HG02943 (cell line): Measurements from ENCODE around the gene LGR6.

Experiments
- ATAC-seq: cut with Tn5 transposase; IDR thresholded peaks from one replicate; pipeline ENCODE4 v1.9.1; 2021; ENCODE audit warnings: mild to moderate bottlenecking, low read depth, moderate library complexity; ENCODE audit not compliant: unreplicated experiment

The LGR6 gene

DNA sequence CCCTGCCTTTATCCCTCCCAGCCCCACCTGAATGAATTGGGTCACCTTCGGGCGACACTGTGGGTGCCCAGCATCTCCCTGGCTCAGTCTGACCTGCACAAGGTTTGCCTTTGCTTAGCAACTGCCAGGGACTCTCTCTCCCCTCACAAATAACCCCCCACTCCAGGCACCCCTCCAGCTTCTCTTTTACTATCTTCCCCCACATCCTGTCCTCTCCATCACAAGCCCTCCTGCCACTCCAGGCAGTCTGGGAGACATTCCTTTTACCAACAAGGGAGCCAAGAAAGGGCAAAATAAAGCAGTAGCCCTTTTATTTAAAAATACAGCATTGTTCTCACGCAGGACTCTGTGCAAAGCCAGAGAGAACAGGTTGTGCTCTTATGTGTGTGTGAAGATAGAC is 23.9 kb downstream of the LGR6 start:
- no peak for ATAC-seq

GRCh38 chr1:202217951-202218350 is 24.4 kb downstream of the LGR6 start:
- no peak for ATAC-seq

- ATAC-seq = no peak
Observed at GRCh38 chr1:202220733-202221132, 27.1 kb downstream of the LGR6 start.

DNA sequence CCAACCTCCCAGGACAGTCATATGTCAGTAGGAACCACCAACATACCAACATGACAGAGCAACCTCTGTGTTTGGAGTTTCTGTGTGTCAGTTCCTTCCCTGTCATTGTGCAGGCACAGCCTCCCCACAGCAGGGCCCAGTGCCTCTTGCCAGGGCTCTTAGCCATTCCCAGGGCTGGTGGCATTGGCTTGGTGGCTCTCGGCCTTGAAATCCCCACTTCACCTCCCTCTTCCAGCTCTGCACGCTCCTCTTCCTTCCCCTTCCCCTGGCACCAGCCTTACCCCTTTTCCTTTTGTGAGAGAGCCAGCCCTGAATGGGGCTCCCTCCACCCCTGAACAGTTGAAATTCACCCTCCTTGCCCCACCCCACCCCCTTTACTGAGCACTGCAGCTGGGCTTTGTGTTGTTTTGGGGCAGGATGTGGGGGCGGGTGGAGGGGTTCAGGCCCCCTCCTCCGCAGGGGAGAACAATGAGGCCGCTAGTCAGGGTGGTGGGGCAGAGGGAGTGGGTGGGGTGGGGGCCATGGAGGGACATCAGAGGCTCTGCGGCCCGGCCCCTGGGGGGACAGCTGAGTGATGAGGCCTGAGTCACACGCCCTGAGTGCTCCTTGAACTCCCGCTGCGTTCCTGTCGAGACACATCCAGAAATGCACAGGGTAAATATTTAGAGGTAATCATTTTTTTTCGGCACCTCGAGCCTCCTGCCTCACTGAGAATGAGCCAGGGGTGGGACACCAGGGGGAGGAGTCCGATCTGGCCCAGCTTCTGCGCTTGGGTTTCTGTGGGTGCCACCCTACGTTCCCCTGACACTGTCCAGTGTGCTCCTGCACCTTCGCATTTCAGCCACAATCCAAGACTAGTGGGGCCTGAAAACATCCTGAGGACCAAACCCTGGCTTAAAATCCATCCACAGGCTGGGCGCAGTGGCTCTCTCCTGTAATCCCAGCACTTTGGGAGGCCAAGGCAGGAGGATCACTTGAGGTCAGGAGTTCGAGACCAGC is 28.6 kb downstream of the LGR6 start:
- ATAC-seq = no peak

- ATAC-seq = no peak
Observed at GRCh38 chr1:202223121-202223860, 29.7 kb downstream of the LGR6 start.

- ATAC-seq = no peak
Observed at GRCh38 chr1:202224453-202224852, 30.9 kb downstream of the LGR6 start.

DNA sequence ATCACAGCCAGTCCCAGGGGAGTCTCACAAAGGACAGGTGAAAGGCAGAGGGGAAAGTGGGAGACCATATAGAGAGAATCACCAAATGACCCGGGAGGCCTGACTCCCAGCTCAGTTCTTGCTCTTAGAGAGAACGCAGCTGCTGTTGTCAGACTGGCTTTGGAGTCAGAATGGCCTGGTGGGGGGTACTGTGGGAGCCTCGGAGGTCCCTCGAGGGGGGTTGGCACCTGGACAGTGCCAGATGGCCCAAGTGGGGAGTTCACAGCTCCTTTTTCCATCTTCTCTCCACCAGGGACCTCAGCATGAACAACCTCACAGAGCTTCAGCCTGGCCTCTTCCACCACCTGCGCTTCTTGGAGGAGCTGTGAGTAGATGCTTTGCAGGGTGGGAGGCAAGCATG is 31.5 kb downstream of the LGR6 start:
- no peak for ATAC-seq

- no peak for ATAC-seq
Observed at GRCh38 chr1:202227053-202227672, 33.6 kb downstream of the LGR6 start.

DNA sequence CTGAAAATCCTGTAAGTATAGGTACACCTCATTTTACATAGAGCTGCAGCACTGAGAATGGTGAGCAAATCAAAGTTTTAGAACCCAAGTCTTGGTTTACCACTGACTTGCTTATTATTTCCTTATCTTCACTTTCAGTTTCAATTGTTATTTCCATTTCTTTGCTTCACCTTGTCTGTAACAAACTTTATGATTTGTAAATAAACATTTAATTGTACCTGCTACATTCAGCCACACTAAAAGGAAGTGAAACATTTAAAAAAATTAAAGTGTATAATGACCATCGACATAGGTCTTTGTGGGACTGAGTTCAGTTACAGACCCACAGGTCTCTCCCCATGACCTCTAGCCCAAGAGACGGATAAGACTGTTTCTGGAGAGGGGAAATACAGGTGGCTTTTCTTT is 34.4 kb downstream of the LGR6 start:
- no peak for ATAC-seq

DNA sequence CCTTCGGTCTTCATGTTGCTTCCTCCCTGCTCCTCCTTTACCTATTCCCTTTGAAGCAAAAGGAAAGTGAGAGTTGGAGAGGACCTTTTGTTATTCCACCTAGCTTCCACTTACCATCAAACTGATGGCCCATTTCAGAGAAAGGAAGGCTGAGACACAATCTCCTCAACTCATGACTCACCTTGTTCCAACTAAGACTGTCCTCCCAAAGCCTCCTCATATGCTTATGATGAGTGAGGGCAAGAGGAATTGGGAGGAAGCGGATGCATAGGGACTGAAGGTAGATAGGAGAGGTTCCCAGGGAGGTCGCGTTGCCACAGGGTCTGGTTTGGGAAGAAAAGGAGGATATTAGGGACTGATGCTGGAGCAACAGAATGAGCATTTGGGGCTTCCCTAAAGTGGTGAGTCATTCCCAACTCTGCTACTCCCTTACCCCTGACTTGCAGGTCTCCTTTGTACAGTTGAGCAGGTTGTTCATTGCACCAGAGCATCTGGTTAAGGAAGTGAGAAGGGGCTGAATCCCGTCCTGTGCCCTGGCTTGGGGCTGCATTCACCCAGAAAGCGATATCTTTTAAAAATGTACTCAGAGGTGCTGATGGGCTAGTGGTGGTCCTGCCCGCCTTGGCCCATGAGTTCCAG is 35.0 kb downstream of the LGR6 start:
- no peak for ATAC-seq

DNA sequence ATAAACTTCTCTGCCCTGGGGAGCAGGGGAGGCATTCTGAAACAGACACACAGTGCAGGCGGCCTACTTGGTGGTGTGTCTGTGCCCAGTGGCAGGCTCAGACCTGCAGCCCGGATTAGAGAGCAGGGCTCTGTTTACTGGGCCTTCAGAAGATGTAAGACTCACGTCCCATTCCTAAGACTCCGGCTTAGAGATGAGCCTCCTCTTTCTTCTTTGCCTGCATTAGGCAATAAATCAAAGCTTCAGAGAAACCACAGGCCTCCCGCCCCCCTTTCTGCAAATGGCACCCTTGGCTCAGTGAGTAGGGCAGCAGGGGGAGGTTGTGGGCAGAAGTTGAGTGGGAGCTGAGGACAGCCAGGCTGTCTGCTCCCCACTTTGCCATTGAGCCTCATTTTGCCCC is 35.8 kb downstream of the LGR6 start:
- ATAC-seq = no peak

DNA sequence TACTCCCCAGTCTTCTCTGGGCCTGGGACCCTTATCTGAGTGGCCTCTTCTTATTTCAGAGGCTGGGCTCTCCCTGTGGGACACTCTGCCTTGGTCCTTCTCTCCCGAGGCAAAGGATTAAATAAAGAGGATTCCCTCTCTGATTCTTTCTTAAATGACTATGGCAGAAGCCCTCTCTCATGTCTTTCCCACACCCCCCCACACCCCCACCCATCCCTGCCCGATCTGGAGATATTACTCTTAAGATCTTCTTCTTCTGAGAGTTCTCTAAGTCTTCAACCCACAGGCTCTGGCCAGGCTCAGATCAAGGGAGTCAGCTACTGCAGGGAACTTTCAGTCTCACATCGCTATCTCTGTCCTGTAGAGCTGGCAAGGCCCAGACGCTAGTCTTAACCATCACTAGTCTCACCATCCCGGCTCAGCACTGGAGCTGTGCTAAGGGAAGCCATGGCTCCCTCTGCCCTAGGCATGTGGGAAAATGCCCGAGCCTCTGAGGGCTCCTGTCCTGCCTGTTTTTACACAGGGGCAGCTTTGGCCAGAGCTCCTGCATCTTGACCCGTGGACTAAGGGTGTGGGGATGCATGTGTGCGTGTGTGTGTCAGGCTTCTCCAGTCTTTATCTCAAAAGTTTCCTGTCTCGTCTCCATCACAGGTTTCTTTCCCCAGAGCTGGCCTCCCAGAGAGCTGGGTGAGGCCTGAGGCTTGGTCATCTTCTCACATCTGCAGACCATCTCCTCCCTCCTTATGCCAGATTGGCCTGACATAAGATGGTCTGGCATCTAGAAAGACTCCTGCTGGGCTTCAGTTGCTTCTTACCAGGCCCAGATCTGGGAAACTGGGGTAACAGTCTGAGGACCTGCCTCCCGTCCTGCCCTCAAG is 36.7 kb downstream of the LGR6 start:
- ATAC-seq = no peak

GRCh38 chr1:202230939-202231645 is 37.5 kb downstream of the LGR6 start:
- no peak for ATAC-seq

- ATAC-seq = no peak
Observed at GRCh38 chr1:202233171-202233570, 39.6 kb downstream of the LGR6 start.

DNA sequence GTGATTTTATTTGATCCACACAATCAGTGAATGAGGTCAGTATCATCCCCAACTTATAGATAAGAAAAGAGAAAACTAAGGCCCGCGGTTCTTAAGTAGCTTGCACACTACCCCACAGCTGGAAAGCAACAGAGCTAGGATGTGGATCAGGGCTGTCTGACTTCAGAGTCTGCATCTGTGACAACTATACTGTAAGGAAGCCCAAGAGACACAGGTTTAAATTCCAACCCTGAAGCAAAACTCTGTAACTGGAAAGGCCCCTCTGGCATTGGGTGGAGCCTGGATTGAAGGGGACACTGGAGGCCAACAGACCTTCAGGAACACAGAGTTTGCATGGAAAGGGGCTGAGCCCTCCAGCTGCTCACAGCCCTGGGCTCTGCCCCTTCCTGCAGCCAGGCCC is 40.2 kb downstream of the LGR6 start:
- no peak for ATAC-seq

GRCh38 chr1:202234331-202235002 is 40.9 kb downstream of the LGR6 start:
- no peak for ATAC-seq

DNA sequence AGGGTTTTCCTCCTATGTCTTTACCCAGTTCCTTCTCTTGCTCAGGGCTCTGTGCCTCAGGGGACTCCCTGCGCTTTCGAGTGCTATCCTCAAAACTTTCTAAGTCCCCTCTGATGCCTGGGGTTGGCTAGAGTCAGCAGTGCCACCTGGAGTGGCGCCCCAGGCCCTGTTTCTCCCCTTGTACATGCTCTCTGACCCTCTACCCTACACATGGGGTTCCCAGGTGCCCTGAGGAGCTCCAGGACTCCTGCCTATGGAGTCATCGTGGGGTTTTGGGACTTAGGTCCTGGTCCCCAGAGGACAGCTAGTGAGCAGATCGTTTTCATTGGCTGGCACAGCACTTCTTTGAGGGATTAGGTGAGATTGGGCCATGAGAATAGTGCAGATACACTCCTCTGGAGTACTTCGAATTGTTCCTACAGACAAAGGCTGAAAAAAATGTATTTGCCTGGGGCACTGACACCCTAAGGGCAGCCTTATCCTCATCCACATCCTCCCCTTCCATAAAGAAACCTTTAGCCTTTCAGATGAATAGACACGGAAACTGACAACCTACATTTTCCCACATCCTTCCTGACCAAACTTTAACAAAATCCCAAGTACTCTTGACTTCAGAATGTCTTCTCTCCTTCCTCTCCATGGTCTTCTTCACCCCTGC is 41.5 kb downstream of the LGR6 start:
- ATAC-seq = no peak
